ENCODE results near the gene LHX2. TPM values are rescaled to one million over a fixed set of nuclear protein-coding genes. Genes with fewer than 3 reads are reported as not detected.

Gene LHX2
- total and polyA plus RNA-seq, 2 experiments from 2014 or later, result 1.7 TPM; not detected in 1

- Histone ChIP-seq H3K36me3 (ENCODE audit: insufficient read depth) (no peaks in the 10 kb centered on the region), H2AFZ (no peak overlapping the region; the same call in 1 of the 2 replicates), H3K9me2 (ENCODE audit: insufficient read depth) (no peaks in the 10 kb centered on the region), H3K27ac (ENCODE audit: low read depth) (no peak overlapping the region), H3K4me3 (peak overlapping the region; percentile 58; the same call in 1 of the 2 replicates), H3K4me1 (ENCODE audit: insufficient read depth) (peaks cover 33% of the 10 kb centered on the region; the same call in 1 of the 2 replicates), H3F3A (replicated peaks; ENCODE audit: low read depth) (peaks cover 37% of the 10 kb centered on the region), H3K4me2 (peak overlapping the region; percentile 78), H4K20me1 (replicated peaks; ENCODE audit: insufficient read depth) (peaks cover 18% of the 10 kb centered on the region), H3K79me2 (replicated peaks; ENCODE audit: insufficient read depth) (no peaks in the 10 kb centered on the region), H3K27me3 (ENCODE audit: insufficient read depth) (peaks cover 99% of the 10 kb centered on the region)
- no peak for TF ChIP-seq NANOG (IDR thresholded peaks at IDR 0.05; ENCODE audit: borderline replicate concordance)
- peak; percentile 96 for TF ChIP-seq EZH2 (IDR thresholded peaks at IDR 0.05; ENCODE audit: low read depth, unreplicated experiment)
- TF ChIP-seq EZH2phosphoT487 (IDR thresholded peaks at IDR 0.05; ENCODE audit: unreplicated experiment), result peak; percentile 92
- H3K27me3 Mint-ChIP-seq (ENCODE audit: insufficient read depth, low read depth, poor library complexity), result peaks cover 91% of the 10 kb centered on the region
- peaks cover 4% of the 10 kb centered on the region; the same call in 2 of the 3 replicates for H3K9me3 Mint-ChIP-seq
- peaks cover 3% of the 10 kb centered on the region; the same call in 1 of the 3 replicates for H3K36me3 Mint-ChIP-seq (ENCODE audit: low read depth)
- H3K27ac Mint-ChIP-seq, result no peak overlapping the region
- peak; percentile 72 for DNase-seq (ENCODE audit: low spot score)
- H3K4me1 Mint-ChIP-seq, result peaks cover 38% of the 10 kb centered on the region
- peak overlapping the region; percentile 56 for H3K4me3 Mint-ChIP-seq
- 0 out of 3 replicates have a peak, but pooled peaks have one; percentile 0 for ATAC-seq
These were observed 2.0 kb downstream of the LHX2 start for GRCh38 chr9:124013309-124014210.

GRCh38 chr9:124014211-124014955 is 2.8 kb downstream of the LHX2 start:
- H3K4me2 ChIP-seq, result peak overlapping the region; percentile 78; the same call in 1 of the 2 replicates

GRCh38 chr9:124014956-124015660 is 3.5 kb downstream of the LHX2 start:
- Histone ChIP-seq H3K27ac (ENCODE audit: low read depth) (no peak overlapping the region), H3K4me2 (peak overlapping the region; percentile 99), H3K79me2 (replicated peaks; ENCODE audit: insufficient read depth) (no peaks in the 10 kb centered on the region), H2AFZ (no peak overlapping the region; the same call in 1 of the 2 replicates), H3K9me2 (ENCODE audit: insufficient read depth) (no peaks in the 10 kb centered on the region), H3F3A (replicated peaks; ENCODE audit: low read depth) (peaks cover 38% of the 10 kb centered on the region), H3K4me1 (ENCODE audit: insufficient read depth) (peaks cover 39% of the 10 kb centered on the region), H3K36me3 (ENCODE audit: insufficient read depth) (no peaks in the 10 kb centered on the region), H3K4me3 (peak overlapping the region; percentile 48), H3K27me3 (ENCODE audit: insufficient read depth) (peaks cover 99% of the 10 kb centered on the region), H4K20me1 (replicated peaks; ENCODE audit: insufficient read depth) (peaks cover 12% of the 10 kb centered on the region)
- Mint-ChIP-seq H3K9me3 (peaks cover 4% of the 10 kb centered on the region; the same call in 2 of the 3 replicates), H3K27me3 (ENCODE audit: insufficient read depth, low read depth, poor library complexity) (peaks cover 91% of the 10 kb centered on the region), H3K27ac (no peak overlapping the region), H3K4me3 (peak overlapping the region; percentile 63), H3K4me1 (peaks cover 38% of the 10 kb centered on the region), H3K36me3 (ENCODE audit: low read depth) (peaks cover 3% of the 10 kb centered on the region; the same call in 1 of the 3 replicates)
- ATAC-seq, result peak; percentile 3
- DNase-seq (ENCODE audit: low spot score), result peak; percentile 73
- TF ChIP-seq CTCF (conservative IDR thresholded peaks at IDR 0.05; ENCODE audit: low read depth in 2 of 2), result peak in 1 of 2 experiments; percentile 6; a peak in 1 of 4 replicates

More at GRCh38 chr9:124014211-124014955, 2.8 kb downstream of the LHX2 start:
- peaks cover 91% of the 10 kb centered on the region for H3K27me3 Mint-ChIP-seq (ENCODE audit: insufficient read depth, low read depth, poor library complexity)
- Histone ChIP-seq H3K27ac (ENCODE audit: low read depth) (no peak overlapping the region), H3K36me3 (ENCODE audit: insufficient read depth) (no peaks in the 10 kb centered on the region), H3K9me2 (ENCODE audit: insufficient read depth) (no peaks in the 10 kb centered on the region), H4K20me1 (replicated peaks; ENCODE audit: insufficient read depth) (peaks cover 18% of the 10 kb centered on the region), H3K4me1 (ENCODE audit: insufficient read depth) (peaks cover 37% of the 10 kb centered on the region), H3F3A (replicated peaks; ENCODE audit: low read depth) (peaks cover 40% of the 10 kb centered on the region), H2AFZ (no peak overlapping the region), H3K27me3 (ENCODE audit: insufficient read depth) (peaks cover 99% of the 10 kb centered on the region), H3K4me3 (0 out of 2 replicates have a peak overlapping the region, but pooled peaks have one; percentile 58), H3K79me2 (replicated peaks; ENCODE audit: insufficient read depth) (no peaks in the 10 kb centered on the region)
- H3K9me3 Mint-ChIP-seq, result peaks cover 4% of the 10 kb centered on the region; the same call in 2 of the 3 replicates
- H3K4me1 Mint-ChIP-seq, result peaks cover 40% of the 10 kb centered on the region
- peak overlapping the region; percentile 38; the same call in 2 of the 3 replicates for H3K4me3 Mint-ChIP-seq
- peaks cover 3% of the 10 kb centered on the region; the same call in 1 of the 3 replicates for H3K36me3 Mint-ChIP-seq (ENCODE audit: low read depth)
- DNase-seq (ENCODE audit: low spot score) (no peak), ATAC-seq (no peak)
- no peak overlapping the region for H3K27ac Mint-ChIP-seq
- TF ChIP-seq EZH2 (IDR thresholded peaks at IDR 0.05; ENCODE audit: low read depth, unreplicated experiment), result peak; percentile 97
- no peak for TF ChIP-seq ZNF331 (CRISPR knock-in tag; IDR thresholded peaks at IDR 0.05; ENCODE audit: low read depth)
- peak; percentile 48 for TF ChIP-seq EZH2phosphoT487 (IDR thresholded peaks at IDR 0.05; ENCODE audit: unreplicated experiment)

All from GM23338 (cell line).